GM21367 (cell line): Measurements from ENCODE around the gene CAPRIN2.
A peak's percentile ranks its signal among the peaks of the same experiment; 100 is the strongest.

ENCODE experiments used
- ATAC-seq: cut with Tn5 transposase; IDR thresholded peaks from one replicate; pipeline ENCODE4 v1.9.1; 2021; ENCODE audit not compliant: unreplicated experiment

CAPRIN2 gene, protein sequence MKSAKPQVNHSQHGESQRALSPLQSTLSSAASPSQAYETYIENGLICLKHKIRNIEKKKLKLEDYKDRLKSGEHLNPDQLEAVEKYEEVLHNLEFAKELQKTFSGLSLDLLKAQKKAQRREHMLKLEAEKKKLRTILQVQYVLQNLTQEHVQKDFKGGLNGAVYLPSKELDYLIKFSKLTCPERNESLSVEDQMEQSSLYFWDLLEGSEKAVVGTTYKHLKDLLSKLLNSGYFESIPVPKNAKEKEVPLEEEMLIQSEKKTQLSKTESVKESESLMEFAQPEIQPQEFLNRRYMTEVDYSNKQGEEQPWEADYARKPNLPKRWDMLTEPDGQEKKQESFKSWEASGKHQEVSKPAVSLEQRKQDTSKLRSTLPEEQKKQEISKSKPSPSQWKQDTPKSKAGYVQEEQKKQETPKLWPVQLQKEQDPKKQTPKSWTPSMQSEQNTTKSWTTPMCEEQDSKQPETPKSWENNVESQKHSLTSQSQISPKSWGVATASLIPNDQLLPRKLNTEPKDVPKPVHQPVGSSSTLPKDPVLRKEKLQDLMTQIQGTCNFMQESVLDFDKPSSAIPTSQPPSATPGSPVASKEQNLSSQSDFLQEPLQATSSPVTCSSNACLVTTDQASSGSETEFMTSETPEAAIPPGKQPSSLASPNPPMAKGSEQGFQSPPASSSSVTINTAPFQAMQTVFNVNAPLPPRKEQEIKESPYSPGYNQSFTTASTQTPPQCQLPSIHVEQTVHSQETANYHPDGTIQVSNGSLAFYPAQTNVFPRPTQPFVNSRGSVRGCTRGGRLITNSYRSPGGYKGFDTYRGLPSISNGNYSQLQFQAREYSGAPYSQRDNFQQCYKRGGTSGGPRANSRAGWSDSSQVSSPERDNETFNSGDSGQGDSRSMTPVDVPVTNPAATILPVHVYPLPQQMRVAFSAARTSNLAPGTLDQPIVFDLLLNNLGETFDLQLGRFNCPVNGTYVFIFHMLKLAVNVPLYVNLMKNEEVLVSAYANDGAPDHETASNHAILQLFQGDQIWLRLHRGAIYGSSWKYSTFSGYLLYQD

GRCh38 chr12:30754750-30755394, at the start of gene CAPRIN2:
CAPRIN2 (minus strand) TSS chr12:30754951; CDS start chr12:30753520, 1,431 bp downstream.
- ATAC-seq = peak; percentile 91

DNA sequence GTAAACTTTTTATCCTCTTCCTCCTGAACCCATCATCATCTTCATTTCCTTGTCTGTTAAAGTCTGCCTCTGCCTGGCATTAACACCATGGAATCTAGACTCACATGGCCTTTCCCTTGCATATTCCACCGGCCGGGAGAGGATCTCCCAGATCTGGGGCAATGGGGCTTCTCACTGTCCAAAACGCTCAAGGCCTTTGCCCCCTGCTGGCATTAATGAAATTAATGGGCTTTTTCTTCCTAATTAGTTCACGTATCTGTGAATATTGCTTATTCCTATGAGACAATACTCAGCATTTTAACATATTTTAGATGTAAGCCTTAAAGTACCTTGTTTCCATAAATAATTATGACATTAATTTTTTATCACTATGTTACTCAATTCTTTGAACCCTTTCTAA, 42.9 kb upstream of the CAPRIN2 start:
- ATAC-seq = no peak

- no peak for ATAC-seq
Observed at GRCh38 chr12:30796891-30797371, 42.2 kb upstream of the CAPRIN2 start.

- ATAC-seq = peak; percentile 7
Observed at GRCh38 chr12:30796313-30796780, 41.6 kb upstream of the CAPRIN2 start.

GRCh38 chr12:30795410-30796312, 40.9 kb upstream of the CAPRIN2 start:
- peak; percentile 93 for ATAC-seq

DNA sequence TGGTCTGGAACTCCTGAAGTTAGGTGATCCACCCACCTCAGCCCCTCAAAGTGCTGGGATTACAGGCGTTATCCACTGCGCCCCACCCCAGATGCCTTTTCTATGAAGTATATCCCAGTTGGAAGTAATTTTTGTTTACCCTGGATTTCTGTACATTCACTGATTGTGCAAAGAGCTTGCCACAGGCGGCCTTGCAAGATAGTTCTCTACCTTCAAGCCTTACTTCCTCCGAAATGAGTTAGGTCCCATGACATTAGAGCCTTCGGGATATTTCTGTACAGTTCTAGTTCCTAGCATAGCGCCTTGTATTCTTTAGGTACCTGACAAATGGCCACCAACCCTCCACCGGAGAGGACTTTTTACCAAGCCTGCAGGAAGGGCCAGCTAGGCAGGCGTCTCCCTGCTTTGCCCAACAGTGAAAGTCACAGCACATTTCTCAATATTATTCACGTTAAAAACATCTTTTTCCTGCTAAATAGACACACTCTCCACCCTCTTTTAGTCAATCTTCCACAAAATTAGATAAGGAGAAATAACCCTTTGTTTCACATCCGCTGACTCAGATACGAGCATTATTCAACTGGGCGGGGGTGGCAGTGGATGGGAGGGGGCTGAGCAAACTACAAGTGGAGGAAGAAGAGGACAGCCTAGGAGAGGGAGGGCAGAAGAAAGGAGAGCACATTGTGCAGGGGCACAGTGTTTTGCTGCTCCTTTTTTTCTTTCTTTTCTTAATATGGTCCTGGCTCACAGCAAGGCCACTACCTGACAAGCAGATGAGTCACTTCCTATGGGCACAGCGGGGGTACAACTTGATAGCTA, 40.0 kb upstream of the CAPRIN2 start:
- ATAC-seq = no peak

- no peak for ATAC-seq
Observed at GRCh38 chr12:30794020-30794419, 39.3 kb upstream of the CAPRIN2 start.

DNA sequence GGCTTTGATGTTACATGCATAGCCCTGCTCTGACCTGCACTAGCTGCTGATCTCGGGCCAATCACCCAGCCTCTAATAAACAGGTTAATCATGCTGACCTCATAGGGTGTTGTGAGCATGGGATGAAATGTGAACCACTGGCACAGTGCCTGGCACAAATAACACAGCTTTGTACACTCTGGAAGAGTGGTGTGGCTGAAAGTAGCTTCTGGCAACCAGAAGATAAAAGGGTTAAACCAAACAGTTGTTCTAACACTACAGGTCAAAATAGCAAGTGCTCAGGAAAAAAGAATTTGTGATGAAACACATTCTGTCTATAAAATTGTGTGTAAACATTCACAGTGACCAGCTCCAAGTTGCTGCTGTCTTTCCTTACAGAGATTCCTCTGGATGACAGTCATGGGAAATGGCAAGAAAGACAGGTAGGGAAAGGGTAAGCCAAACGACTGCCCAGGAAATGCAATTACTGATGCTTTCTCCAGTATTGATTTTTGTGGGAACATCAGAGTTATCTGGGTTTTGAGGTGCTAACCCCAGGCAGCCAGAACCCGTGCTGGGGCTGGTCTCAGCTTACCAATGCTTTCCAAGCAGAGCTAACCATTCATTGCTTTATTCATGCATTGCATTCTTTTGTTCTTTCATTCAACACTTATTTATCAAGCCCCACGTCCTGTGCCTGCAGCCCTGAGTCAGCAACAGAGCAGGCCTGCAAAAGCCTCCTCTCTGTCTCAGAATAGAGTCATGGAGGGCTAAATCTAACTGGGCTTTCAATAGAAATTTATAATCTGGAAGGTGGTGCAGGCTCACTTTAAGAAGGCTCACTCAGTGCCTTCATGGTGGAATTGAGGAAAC, 38.1 kb upstream of the CAPRIN2 start:
- ATAC-seq = no peak

GRCh38 chr12:30792085-30792484, 37.3 kb upstream of the CAPRIN2 start:
- no peak for ATAC-seq

GRCh38 chr12:30788754-30789153, 34.0 kb upstream of the CAPRIN2 start:
- no peak for ATAC-seq

DNA sequence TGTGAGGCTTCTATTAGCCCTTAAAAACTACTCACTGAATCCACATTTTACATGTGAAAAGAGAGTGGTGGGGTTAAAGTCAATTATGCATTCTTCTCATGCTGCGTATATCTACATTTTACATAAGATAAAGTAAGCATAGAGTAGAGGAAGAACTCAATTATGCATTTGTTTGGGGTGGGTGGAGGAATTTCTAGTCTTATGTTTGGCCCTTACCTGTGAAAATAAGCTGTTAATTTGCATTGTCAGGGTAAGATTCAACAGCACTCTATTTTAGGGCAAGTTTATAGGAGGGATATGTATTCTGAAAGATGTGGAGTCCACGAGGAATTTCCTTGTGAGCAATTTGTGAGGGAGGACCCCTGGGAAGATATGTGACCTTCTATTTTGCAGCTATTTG, 30.9 kb upstream of the CAPRIN2 start:
- ATAC-seq = no peak

DNA sequence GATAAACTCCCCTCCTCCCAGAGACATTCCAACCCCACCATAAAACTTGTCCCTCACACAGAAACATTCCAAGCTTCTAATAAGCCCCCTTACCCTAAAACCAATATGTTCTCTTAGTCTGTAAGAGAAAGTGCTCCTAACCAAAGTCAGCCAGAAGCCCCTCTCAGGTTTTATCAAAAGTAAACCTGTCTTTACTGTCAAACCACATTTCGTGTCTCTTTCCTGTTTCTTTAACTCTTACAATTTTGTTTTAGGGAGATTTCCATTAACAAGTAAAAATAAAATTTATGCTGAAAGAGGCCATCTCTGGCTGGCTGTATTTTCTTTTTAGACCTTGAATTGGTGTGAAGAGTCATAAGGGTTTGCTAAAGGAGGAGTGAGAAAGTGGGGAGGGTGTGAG, 29.8 kb upstream of the CAPRIN2 start:
- ATAC-seq = no peak

- ATAC-seq = no peak
Observed at GRCh38 chr12:30783946-30784345, 29.2 kb upstream of the CAPRIN2 start.

DNA sequence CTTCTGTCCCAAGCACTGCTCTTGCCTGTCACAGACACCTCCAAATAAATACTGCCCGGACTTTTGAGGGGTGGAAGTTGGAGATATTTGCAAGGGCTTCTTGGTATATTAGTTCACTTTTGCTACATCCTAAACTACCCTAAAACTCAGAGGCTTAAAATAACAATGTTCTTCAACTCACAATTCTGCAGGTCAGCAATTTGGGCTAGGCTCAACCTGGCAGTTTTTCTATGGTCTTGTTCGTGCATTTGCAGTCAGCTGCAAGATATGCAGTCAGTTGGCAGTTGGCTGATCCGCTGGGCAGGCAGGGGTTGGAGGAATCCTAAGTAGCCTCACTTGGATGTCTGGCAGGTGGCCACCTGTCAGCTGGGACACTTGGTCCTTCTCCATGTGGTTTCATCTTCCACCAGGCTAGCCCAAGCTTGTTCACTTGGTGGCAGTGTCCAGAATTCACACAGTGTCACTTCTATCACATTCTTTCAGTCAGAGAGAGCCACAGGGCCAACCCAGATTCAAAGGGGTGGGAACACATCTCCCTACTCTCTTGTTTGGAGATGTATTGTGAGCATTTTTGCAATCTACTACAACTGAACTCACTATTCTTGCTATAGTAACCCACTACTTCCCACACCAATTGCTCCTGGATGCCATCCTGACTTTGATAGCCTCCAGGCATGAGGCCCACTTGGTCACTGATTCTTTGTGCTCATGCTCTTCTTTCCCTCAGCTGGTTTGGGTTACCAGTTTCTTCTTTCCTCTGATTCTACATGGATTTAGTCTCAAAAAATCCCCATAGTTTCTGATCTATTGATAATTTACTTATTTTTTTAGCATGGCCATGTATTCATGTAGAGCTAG, 27.8 kb upstream of the CAPRIN2 start:
- ATAC-seq = no peak

DNA sequence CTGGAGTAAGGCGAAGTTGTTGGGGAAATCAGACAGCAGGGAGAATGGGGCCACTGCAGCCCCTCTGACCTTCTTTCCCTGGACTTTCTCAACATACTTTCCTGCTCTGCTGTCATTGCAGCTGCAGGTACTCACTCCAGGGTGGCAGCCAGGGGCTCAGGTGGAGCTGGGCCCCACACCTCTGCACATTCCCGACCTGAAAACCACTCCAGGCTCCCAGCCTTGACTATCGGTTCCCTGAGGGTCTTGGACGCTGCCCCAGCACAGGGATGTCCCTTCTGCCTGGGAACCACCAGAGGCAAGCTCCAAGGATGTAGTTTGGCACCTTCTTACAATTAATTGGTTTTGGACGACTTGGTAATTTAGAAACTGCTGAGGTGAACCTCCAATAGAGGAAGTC, 24.8 kb upstream of the CAPRIN2 start:
- ATAC-seq = no peak

- ATAC-seq = no peak
Observed at GRCh38 chr12:30779178-30779577, 24.4 kb upstream of the CAPRIN2 start.

- ATAC-seq = no peak
Observed at GRCh38 chr12:30774599-30774998, 19.8 kb upstream of the CAPRIN2 start.
